Heart left ventricle (tissue), 16 donors: ENCODE measurements around the gene XPO6. TPM values are rescaled to one million over a fixed set of nuclear protein-coding genes. Genes with fewer than 3 reads are reported as not detected.

Source experiments
- ATAC-seq, 4 donors: fragments of 200-7000 bp; cut with Tn5 transposase; one replicate each; pipeline ENCODE4 v1.9.1; 2020 to 2022; ENCODE audit warnings: moderate library complexity in 4 of 4, mild to moderate bottlenecking in 3 of 4, moderate number of reproducible peaks in 1 of 4
- DNase-seq, 5 donors: peaks; one replicate each; pipeline ENCODE4 v3.0.0-alpha.2; 2020
- H3K27ac ChIP-seq, 12 donors: fragments of 200-600 bp; sonication (generic) in 4 of 12; one replicate each; pipeline versions ENCODE4 v1.5.0 to v1.8.0; 2016 to 2022; ENCODE audit warnings: mild to moderate bottlenecking in 2 of 12
- H3K27me3 ChIP-seq, 9 donors: fragments of 200-600 bp; sonication (generic) in 2 of 9; one replicate each; pipeline versions ENCODE4 v1.5.1 to v1.8.0; 2016 to 2022; ENCODE audit warnings: mild to moderate bottlenecking in 3 of 9
- H3K36me3 ChIP-seq, 9 donors: fragments of 200-600 bp; sonication (generic) in 2 of 9; one replicate each; pipeline versions ENCODE4 v1.5.0 to v1.8.0; 2018 to 2022; ENCODE audit warnings: mild to moderate bottlenecking in 2 of 9
- H3K4me1 ChIP-seq, 12 donors: fragments of 200-600 bp; sonication (generic) in 4 of 12; one replicate each; pipeline versions ENCODE4 v1.5.0 to v1.8.0; 2016 to 2022; ENCODE audit warnings: mild to moderate bottlenecking in 3 of 12
- H3K4me3 ChIP-seq, 12 donors: fragments of 200-600 bp; sonication (generic) in 4 of 12; one replicate each; pipeline versions ENCODE4 v1.5.0 to v1.8.0; 2017 to 2022; ENCODE audit warnings: mild to moderate bottlenecking in 9 of 12, moderate library complexity in 4 of 12
- H3K9me3 ChIP-seq, 12 donors: fragments of 200-600 bp; sonication (generic) in 4 of 12; one replicate each; pipeline versions ENCODE4 v1.5.0 to v1.8.0; 2016 to 2022; ENCODE audit warnings: mild to moderate bottlenecking in 1 of 12
- POLR2A ChIP-seq, 2 donors: fragments of 450-650 bp; IDR thresholded peaks; one replicate each; pipeline ENCODE4 v1.6.1; 2017; ENCODE audit warnings: antibody characterized with exemption in 2 of 2, mild to moderate bottlenecking in 2 of 2, moderate library complexity in 2 of 2
- WGBS, 4 donors: extraction: QIAGEN DNeasy Blood & Tissue Kit in 2 of 4; methylation state at CpG; one replicate each; pipeline versions ENCODE4 v1.1.5 to v1.1.7; 2013 to 2018; 5-methylcytosine and 5-hydroxymethylcytosine counted together
- intact Hi-C, 10 donors: fragments of 100-400 bp; cut with DNase I; formaldehyde crosslinking; loops; one replicate each; pipeline versions ENCODE4 v1.11.1 to v1.14.2; 2022
- polyA plus RNA-seq, 2 donors: library from polyadenylated mRNA; stranded (reverse); fragments of 200-250 nt; gene quantifications; one replicate each; pipeline ENCODE4 v1.2.3, GENCODE V29; 2013
- total RNA-seq, 9 donors: library from RNA; depleted of rRNA in 2 of 9; stranded (reverse); fragments of >200 nt in 2 of 9; fragmentation: NEBNext Ultra II Directional in 3 of 9; extraction: Animal tissue kit (Norgen Biotek cat#: 25700) in 3 of 9; gene quantifications; one replicate each; pipeline versions ENCODE4 v1.1.0 to v1.2.4, GENCODE V29; 2016 to 2023
- TF ChIP-seq, protein P1 (sequence below), 12 donors: fragments of 200-600 bp; sonication (generic) in 4 of 12; IDR thresholded peaks; one replicate each; pipeline versions ENCODE4 v1.5.0 to v1.8.0; 2018 to 2022; ENCODE audit warnings: antibody characterized with exemption in 12 of 12, mild to moderate bottlenecking in 5 of 12
- donor health status: ischemic (EF 13 %, LVEDD 7.1; RV severe dilation, severe dysfunction).
- donor health status: healthy with polysubstance abuse.
- donor health status: DM: no; HTN: yes; CAD: no.
- donor health status: DM: no; HTN: no; CAD: no.
- donor health status: ischemic (EF 25% LVEDD 6.9; RV normal size, moderate dysfunction).
- donor health status: ischemic (EF 25% LVEDD 5.7; RV mildly dilated, moderate dysfunction).
- donor health status: healthy.
- donor health status: DM: yes; HTN: yes; CAD: no.
- donor health status: ischemic (EF 35%, LVEDD 5.7; RV mildly dilated, moderate dysfunction).
- donor health status: nonischemic (EF 11% LVEDD 7.7; RV severe dilation, severe dysfunction).
- donor health status: DM: yes; HTN: yes; CAD: no.
- donor health status: PGD.
- donor health status: ischemic (EF 29% LVEDD 5.4; RV normal size, mild dysfunction).
- donor health status: nonischemic (EF 23%, LVEDD 6.1; RV moderate dilation, normal function).

Gene XPO6
- total and polyA plus RNA-seq, 11 donors, result 19.8 to 78.0 (median 33.0) TPM

DNA sequence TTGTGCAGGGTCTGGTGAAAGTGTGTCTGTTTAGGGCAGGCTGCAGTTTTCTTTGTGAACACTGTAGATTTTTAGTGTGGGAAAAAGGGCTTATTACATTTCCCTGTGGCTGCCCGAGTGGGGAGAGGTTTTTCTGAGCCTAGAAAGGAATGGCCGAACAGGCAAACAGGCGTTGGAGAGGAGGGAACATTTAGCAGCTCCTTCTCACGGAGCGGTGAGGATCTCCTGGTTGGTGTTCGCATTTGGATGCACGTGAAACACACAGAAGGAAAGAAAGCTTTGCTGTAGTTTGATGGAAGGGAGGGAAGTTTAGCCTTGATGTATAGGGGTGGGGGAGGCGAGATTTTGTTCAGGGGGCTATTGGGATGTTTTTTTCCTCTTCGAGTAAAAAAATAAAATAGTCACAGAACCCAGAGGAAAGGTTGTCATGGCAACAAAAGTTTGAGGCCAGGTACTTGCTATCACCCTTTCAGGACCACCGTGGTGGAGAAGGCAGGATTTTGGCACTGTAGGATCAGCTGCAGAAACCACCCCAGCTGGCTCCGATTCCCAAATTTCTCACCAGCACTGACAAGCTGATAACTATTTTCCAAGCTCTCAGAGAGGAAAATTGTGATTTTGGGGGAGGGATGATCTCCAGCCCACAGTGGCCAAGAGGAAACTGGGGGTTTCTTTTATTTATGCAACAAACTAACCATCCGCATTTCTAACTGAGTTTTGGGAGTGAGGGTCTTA is 151.8 kb downstream of the XPO6 start:
- intact Hi-C loops, result loop anchor here in 7 of 10 donors (5.0 to 10.0 kb wide), 5 partner anchors 88 to 455 kb away; no protein-coding TSS in a partner anchor
- Histone ChIP-seq H3K36me3 (no peaks in the 10 kb centered on the region), H3K9me3 (no peaks in the 10 kb centered on the region), H3K27me3 (peaks cover 5 to 65% (median 29%) of the 10 kb centered on the region in 9 donors), H3K4me1 (peaks cover 0 to 14% (median 0%) of the 10 kb centered on the region in 12 donors), H3K4me3 (no peak overlapping the region), H3K27ac (no peak overlapping the region)
- 24 to 30% (median 27%) methylated on average over 12 of the region's 12 CpGs for WGBS, 4 donors
- TF ChIP-seq POLR2A (IDR thresholded peaks at IDR 0.05), result no peak
- TF ChIP-seq, protein P1, sequence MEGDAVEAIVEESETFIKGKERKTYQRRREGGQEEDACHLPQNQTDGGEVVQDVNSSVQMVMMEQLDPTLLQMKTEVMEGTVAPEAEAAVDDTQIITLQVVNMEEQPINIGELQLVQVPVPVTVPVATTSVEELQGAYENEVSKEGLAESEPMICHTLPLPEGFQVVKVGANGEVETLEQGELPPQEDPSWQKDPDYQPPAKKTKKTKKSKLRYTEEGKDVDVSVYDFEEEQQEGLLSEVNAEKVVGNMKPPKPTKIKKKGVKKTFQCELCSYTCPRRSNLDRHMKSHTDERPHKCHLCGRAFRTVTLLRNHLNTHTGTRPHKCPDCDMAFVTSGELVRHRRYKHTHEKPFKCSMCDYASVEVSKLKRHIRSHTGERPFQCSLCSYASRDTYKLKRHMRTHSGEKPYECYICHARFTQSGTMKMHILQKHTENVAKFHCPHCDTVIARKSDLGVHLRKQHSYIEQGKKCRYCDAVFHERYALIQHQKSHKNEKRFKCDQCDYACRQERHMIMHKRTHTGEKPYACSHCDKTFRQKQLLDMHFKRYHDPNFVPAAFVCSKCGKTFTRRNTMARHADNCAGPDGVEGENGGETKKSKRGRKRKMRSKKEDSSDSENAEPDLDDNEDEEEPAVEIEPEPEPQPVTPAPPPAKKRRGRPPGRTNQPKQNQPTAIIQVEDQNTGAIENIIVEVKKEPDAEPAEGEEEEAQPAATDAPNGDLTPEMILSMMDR (IDR thresholded peaks at IDR 0.05), result no peak
- no peak for ATAC-seq
- peak in 1 of 5 donors; percentile 5 for DNase-seq

DNA sequence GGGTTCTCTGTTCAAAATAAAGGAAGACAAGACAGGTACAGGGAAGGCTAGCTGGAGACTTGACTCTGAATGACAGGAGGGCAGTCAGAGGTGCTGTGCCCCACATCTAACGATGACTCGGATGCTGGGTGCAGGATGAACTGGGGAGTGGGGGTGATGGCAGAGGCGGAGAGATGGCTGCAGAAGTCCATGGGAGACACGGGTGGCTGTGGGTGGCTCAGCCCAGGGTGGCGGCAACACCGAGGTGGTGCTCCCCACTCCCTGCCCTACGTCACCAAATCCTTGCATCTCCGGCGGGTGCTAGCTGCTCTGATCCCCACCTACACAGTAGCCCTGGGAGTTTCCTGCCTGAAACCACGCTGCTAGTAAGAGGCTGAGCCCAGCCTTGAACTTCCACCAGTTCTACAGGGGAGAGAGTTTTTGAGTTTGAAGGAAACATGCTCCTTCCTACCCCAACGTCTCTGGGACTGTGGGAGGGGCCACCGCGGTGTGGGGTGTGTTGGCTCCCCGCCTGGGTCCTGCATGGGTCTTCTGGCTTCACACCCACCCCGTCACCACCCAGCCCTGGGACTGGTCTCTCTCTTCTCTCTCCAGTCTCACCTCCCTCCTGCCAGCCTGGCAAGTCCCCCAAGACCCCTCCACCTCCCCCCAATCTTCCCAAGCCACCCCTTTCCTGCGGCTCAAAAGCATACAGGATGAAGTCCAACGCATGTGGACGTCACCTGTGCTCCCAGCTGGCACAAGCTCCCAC is 152.8 kb downstream of the XPO6 start:
- Histone ChIP-seq H3K27ac (no peak overlapping the region), H3K4me3 (no peak overlapping the region), H3K4me1 (peaks cover 0 to 14% (median 0%) of the 10 kb centered on the region in 12 donors), H3K27me3 (peaks cover 5 to 67% (median 28%) of the 10 kb centered on the region in 9 donors), H3K9me3 (no peaks in the 10 kb centered on the region), H3K36me3 (no peaks in the 10 kb centered on the region)
- TF ChIP-seq, protein P1 (IDR thresholded peaks at IDR 0.05), result no peak
- no peak for TF ChIP-seq POLR2A (IDR thresholded peaks at IDR 0.05)
- 63 to 71% (median 65%) methylated on average over 18 of the region's 18 CpGs for WGBS, 4 donors
- DNase-seq (peak in 1 of 5 donors; percentile 32), ATAC-seq (no peak)
- intact Hi-C loops, result no loop called here

DNA sequence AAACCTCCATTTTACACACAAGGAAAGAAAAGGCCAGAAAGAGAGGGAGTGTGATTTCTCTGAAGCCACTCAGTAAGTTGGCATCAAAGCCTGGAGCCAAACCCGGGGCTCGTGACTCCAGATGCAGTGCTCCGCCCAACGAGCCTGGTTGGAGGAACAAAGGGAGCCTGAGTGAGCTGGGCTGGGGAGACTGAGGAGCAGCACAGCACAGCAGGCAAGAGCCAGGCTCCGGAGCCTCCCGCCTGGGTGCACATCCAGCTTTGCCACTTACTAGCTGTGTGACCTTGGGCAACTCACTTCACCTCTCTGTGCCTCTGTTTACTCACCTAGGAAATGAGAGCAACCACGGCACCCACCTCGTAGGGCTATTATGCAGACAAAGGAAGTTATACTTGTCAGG is 153.8 kb downstream of the XPO6 start:
- Histone ChIP-seq H3K4me3 (no peak overlapping the region), H3K9me3 (no peaks in the 10 kb centered on the region), H3K36me3 (no peaks in the 10 kb centered on the region), H3K27me3 (peaks cover 5 to 73% (median 23%) of the 10 kb centered on the region in 9 donors), H3K27ac (no peak overlapping the region), H3K4me1 (peaks cover 0 to 7% (median 0%) of the 10 kb centered on the region in 12 donors)
- no peak for ATAC-seq
- no peak for DNase-seq
- TF ChIP-seq, protein P1 (IDR thresholded peaks at IDR 0.05), result no peak
- TF ChIP-seq POLR2A (IDR thresholded peaks at IDR 0.05), result no peak
- intact Hi-C loops, result no loop called here
- 76 to 94% (median 83%) methylated on average over 8 of the region's 8 CpGs for WGBS, 4 donors

DNA sequence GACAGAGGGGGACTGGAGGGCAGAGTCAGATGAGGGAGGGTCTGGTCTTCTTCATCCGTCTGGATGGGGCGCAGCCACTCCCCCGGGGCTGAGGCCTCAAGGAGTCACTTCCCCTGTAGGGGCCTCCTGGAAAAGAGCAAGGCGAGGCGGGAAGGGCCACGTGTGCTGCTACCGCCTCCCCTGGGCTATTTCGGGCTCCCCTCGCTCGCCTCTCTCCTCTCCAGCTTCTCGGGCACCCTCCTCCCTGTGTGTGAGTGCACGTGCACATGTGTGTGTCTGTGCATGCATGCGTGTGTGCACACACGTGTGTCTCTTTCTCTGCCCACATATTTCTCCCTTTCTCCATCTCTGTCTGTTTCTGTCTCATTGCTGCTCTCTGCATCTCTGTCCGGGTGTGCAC is 158.3 kb downstream of the XPO6 start:
- Histone ChIP-seq H3K4me1 (no peaks in the 10 kb centered on the region), H3K9me3 (peaks cover 0 to 9% (median 2%) of the 10 kb centered on the region in 12 donors), H3K36me3 (no peaks in the 10 kb centered on the region), H3K4me3 (no peak overlapping the region), H3K27me3 (peaks cover 0 to 45% (median 0%) of the 10 kb centered on the region in 9 donors), H3K27ac (no peak overlapping the region)
- DNase-seq, result no peak
- 23 to 27% (median 24%) methylated on average over 15 of the region's 15 CpGs for WGBS, 4 donors
- no peak for TF ChIP-seq POLR2A (IDR thresholded peaks at IDR 0.05)
- TF ChIP-seq, protein P1 (IDR thresholded peaks at IDR 0.05), result no peak
- ATAC-seq, result peak in 3 of 4 donors; percentile 35 to 69 (median 50)
- intact Hi-C loops, result no loop called here
